Activated T-cell treated with anti-CD3 and anti-CD28 coated beads for 1 hour (primary cell): ENCODE data around the gene AMH.

ENCODE experiments used
- DNase-seq: peaks from one replicate; pipeline ENCODE4 v3.0.0-alpha.2; 2020; ENCODE audit warnings: low read depth

The AMH gene

GRCh38 chr19:2287585-2288337 is 38.6 kb downstream of the AMH start:
- no peak for DNase-seq

GRCh38 chr19:2288338-2288817 is 39.3 kb downstream of the AMH start:
- no peak for DNase-seq

- no peak for DNase-seq
Observed at GRCh38 chr19:2288818-2289713, 39.9 kb downstream of the AMH start.

- DNase-seq = peak; percentile 48
Observed at GRCh38 chr19:2289714-2290435, 40.8 kb downstream of the AMH start.

- DNase-seq = no peak
Observed at GRCh38 chr19:2290441-2291184, 41.5 kb downstream of the AMH start.

- DNase-seq = no peak
Observed at GRCh38 chr19:2291185-2291751, 42.1 kb downstream of the AMH start.

- DNase-seq = no peak
Observed at GRCh38 chr19:2294687-2295335, 45.7 kb downstream of the AMH start.

- no peak for DNase-seq
Observed at GRCh38 chr19:2296141-2296540, 47.0 kb downstream of the AMH start.

- no peak for DNase-seq
Observed at GRCh38 chr19:2300533-2300932, 51.4 kb downstream of the AMH start.
